H9 (cell line): ENCODE data around the gene DCBLD1. TPM values are rescaled to one million over a fixed set of nuclear protein-coding genes. Genes with fewer than 3 reads are reported as not detected.

Experiments used
- DNase-seq: peaks from one replicate; pipeline ENCODE4 v3.0.0-alpha.2; 2017
- H2AFZ ChIP-seq: one replicate; pipeline ENCODE4 v1.6.1; 2013; ENCODE audit warnings: mild to moderate bottlenecking, low read length, control low read depth, moderate library complexity
- H2AK5ac ChIP-seq: 2 replicates; pipeline ENCODE4 v1.6.1; 2013; ENCODE audit warnings: low read length, control low read depth, mixed read lengths; ENCODE audit not compliant: insufficient read length
- H2BK120ac ChIP-seq: one replicate; pipeline ENCODE4 v1.6.1; 2013; ENCODE audit warnings: low read depth, mild to moderate bottlenecking, low read length, control low read depth, inconsistent platforms; ENCODE audit not compliant: poor library complexity, severe bottlenecking
- H2BK12ac ChIP-seq: 2 replicates; pipeline ENCODE4 v1.6.1; 2013; ENCODE audit warnings: low read length, control low read depth, mixed read lengths, low read depth; ENCODE audit not compliant: insufficient read length
- H2BK15ac ChIP-seq: 2 replicates; pipeline ENCODE4 v1.6.1; 2013; ENCODE audit warnings: low read depth, low read length, control low read depth
- H2BK20ac ChIP-seq: one replicate; pipeline ENCODE4 v1.6.1; 2013; ENCODE audit warnings: low read depth, mild to moderate bottlenecking, low read length, control low read depth, inconsistent platforms; ENCODE audit not compliant: poor library complexity, severe bottlenecking
- H2BK5ac ChIP-seq: 2 replicates; pipeline ENCODE4 v1.6.1; 2013; ENCODE audit warnings: low read length, control low read depth, mixed read lengths; ENCODE audit not compliant: insufficient read length
- H3K14ac ChIP-seq: 2 replicates; pipeline ENCODE4 v1.6.1; 2013; ENCODE audit warnings: low read length, control low read depth; ENCODE audit not compliant: insufficient read depth
- H3K18ac ChIP-seq: 2 replicates; pipeline ENCODE4 v1.6.1; 2013; ENCODE audit warnings: low read depth, mild to moderate bottlenecking, mixed read lengths, low read length, control low read depth; ENCODE audit not compliant: insufficient read length
- H3K23ac ChIP-seq: 2 replicates; pipeline ENCODE4 v1.6.1; 2013; ENCODE audit warnings: low read length, control low read depth, mixed read lengths, low read depth; ENCODE audit not compliant: insufficient read length
- H3K23me2 ChIP-seq: 2 replicates; pipeline ENCODE4 v1.6.1; 2013; ENCODE audit warnings: low read depth, mild to moderate bottlenecking, mixed read lengths, low read length, control low read depth; ENCODE audit not compliant: insufficient read length, poor library complexity, severe bottlenecking
- H3K27ac ChIP-seq: 2 replicates; pipeline ENCODE4 v1.5.1; 2013; ENCODE audit warnings: low read length, control low read depth, mixed read lengths, low read depth; ENCODE audit not compliant: insufficient read length
- H3K27me3 ChIP-seq: 2 replicates; pipeline ENCODE4 v1.6.1; 2013; ENCODE audit warnings: low read length, control low read depth, inconsistent platforms; ENCODE audit not compliant: insufficient read depth
- H3K4ac ChIP-seq: 2 replicates; pipeline ENCODE4 v1.6.1; 2013; ENCODE audit warnings: low read depth, mild to moderate bottlenecking, control low read depth, inconsistent platforms, low read length, moderate library complexity
- H3K4me1 ChIP-seq: 2 replicates; pipeline ENCODE4 v1.6.1; 2013; ENCODE audit warnings: low read length, control low read depth, inconsistent platforms; ENCODE audit not compliant: insufficient read depth
- H3K4me2 ChIP-seq: 2 replicates; pipeline ENCODE4 v1.6.1; 2013; ENCODE audit warnings: low read length, control low read depth, mixed read lengths; ENCODE audit not compliant: insufficient read length, insufficient read depth
- H3K56ac ChIP-seq: 2 replicates; pipeline ENCODE4 v1.6.1; 2013; ENCODE audit warnings: low read depth, mild to moderate bottlenecking, mixed read lengths, low read length, control low read depth; ENCODE audit not compliant: insufficient read length
- H3K79me1 ChIP-seq: 2 replicates; pipeline ENCODE4 v1.6.1; 2013; ENCODE audit warnings: low read depth, mild to moderate bottlenecking, moderate library complexity, low read length, control low read depth, inconsistent platforms; ENCODE audit not compliant: insufficient read depth, poor library complexity, severe bottlenecking
- H3K79me2 ChIP-seq: 2 replicates; pipeline ENCODE4 v1.6.1; 2013; ENCODE audit warnings: low read length, control low read depth, inconsistent platforms; ENCODE audit not compliant: insufficient read depth
- H3K9ac ChIP-seq: 2 replicates; pipeline ENCODE4 v1.6.1; 2013; ENCODE audit warnings: low read length, control low read depth, mixed read lengths; ENCODE audit not compliant: insufficient read length; ENCODE audit errors: extremely low read depth
- H3K9me3 ChIP-seq: one replicate; pipeline ENCODE4 v1.6.1; 2013; ENCODE audit warnings: low read depth, low read length, inconsistent platforms; ENCODE audit not compliant: control insufficient read depth
- H3T11ph ChIP-seq: one replicate; pipeline ENCODE4 v1.6.1; 2013; ENCODE audit warnings: mild to moderate bottlenecking, low read length, control low read depth, inconsistent platforms
- H4K20me1 ChIP-seq: one replicate; pipeline ENCODE4 v1.6.1; 2013; ENCODE audit not compliant: control insufficient read depth, insufficient read length, insufficient read depth
- H4K5ac ChIP-seq: 2 replicates; pipeline ENCODE4 v1.6.1; 2013; ENCODE audit warnings: low read depth, mild to moderate bottlenecking, mixed read lengths, low read length, control low read depth; ENCODE audit not compliant: insufficient read length
- H4K8ac ChIP-seq: replicated peaks from 2 replicates; pipeline ENCODE4 v1.6.1; 2013; ENCODE audit warnings: low read length, control low read depth, mixed read lengths, low read depth; ENCODE audit not compliant: insufficient read length
- H4K91ac ChIP-seq: 2 replicates; pipeline ENCODE4 v1.6.1; 2013; ENCODE audit warnings: low read depth, mild to moderate bottlenecking, moderate library complexity, mixed read lengths, low read length, control low read depth; ENCODE audit not compliant: insufficient read length
- H3K27ac Mint-ChIP-seq, 3 experiments: 2 replicates in 2 of 3; 3 replicates in 1 of 3; pipeline ENCODE4 v1.8.0; 2020 to 2021; ENCODE audit warnings: mixed read lengths in 3 of 3, mild to moderate bottlenecking in 1 of 3, moderate library complexity in 1 of 3
- H3K27me3 Mint-ChIP-seq: 2 replicates; pipeline ENCODE4 v1.8.0; 2021; ENCODE audit warnings: low read depth, mild to moderate bottlenecking, moderate library complexity, mixed read lengths
- H3K36me3 Mint-ChIP-seq, 3 experiments: 2 replicates in 2 of 3; 3 replicates in 1 of 3; pipeline ENCODE4 v1.8.0; 2020 to 2021; ENCODE audit warnings: low read depth in 3 of 3, mixed read lengths in 3 of 3; ENCODE audit not compliant: insufficient read depth in 1 of 3
- H3K4me1 Mint-ChIP-seq, 2 experiments: 2 replicates each; pipeline ENCODE4 v1.8.0; 2020; ENCODE audit warnings: mixed read lengths in 2 of 2
- H3K4me3 Mint-ChIP-seq, 2 experiments: 2 replicates in 1 of 2; 3 replicates in 1 of 2; pipeline ENCODE4 v1.8.0; 2020 to 2021; ENCODE audit warnings: mild to moderate bottlenecking in 2 of 2, mixed read lengths in 2 of 2, moderate library complexity in 1 of 2
- H3K9me3 Mint-ChIP-seq, 2 experiments: 2 replicates in 1 of 2; 3 replicates in 1 of 2; pipeline ENCODE4 v1.8.0; 2020; ENCODE audit warnings: mild to moderate bottlenecking in 2 of 2, mixed read lengths in 2 of 2, moderate library complexity in 1 of 2
- WGBS: extraction: QIAGEN DNeasy Blood & Tissue Kit; methylation state at CpG from one replicate; pipeline ENCODE4 v1.1.7; 2013; ENCODE audit warnings: missing lambda C conversion rate, low lambda C conversion rate, mixed read lengths; ENCODE audit not compliant: insufficient read length; ENCODE audit errors: extremely low coverage; 5-methylcytosine and 5-hydroxymethylcytosine counted together
- total RNA-seq: library from RNA; stranded (reverse); gene quantifications from 2 replicates; pipeline ENCODE4 v1.2.1, GENCODE V29; 2021
- TF ChIP-seq, protein P1 (sequence below): fragments of 200-600 bp; sonication (generic); conservative IDR thresholded peaks from 3 replicates; pipeline ENCODE4 v1.8.0; 2021; ENCODE audit warnings: antibody characterized with exemption, mild to moderate bottlenecking

DCBLD1 gene
- total RNA-seq, 1 experiment from 2014 or later, result 10.1 TPM

DNA sequence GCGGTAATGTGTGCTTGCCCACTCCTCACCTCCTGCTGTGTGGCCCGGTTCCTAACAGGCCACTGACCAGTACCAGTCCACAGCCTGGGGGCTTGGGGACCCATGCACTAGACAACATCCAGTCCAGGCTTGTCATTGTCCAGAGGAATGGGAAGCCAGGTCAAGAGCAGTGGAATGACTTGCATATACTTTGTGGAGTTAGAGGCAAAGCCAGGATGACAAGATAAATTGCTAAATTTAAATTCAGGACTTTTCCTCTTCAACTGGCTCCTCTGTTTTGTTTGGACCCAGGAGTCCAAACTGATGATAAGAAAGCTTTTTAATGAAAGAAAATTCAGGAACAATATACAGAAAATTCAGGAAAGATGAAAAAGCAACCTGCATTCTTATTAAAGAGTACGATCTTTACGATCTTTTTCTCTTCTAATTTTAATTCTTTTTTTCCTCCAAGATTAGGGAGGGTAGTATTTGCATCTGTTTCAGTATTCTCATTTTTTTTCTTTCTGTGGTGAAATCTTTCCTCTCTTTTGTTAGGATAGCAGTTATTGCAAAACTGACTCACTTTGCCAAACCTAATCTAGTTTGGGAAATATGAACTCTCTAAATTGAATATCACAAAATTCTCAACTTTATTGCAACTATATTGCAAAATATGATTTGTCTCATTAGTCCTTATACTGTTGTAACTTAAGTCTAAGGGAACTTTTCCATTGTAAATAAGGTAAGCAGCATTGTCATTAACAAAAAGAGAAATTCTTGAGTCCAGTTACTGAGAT is 48.2 kb downstream of the DCBLD1 start:
- TF ChIP-seq, protein P1, sequence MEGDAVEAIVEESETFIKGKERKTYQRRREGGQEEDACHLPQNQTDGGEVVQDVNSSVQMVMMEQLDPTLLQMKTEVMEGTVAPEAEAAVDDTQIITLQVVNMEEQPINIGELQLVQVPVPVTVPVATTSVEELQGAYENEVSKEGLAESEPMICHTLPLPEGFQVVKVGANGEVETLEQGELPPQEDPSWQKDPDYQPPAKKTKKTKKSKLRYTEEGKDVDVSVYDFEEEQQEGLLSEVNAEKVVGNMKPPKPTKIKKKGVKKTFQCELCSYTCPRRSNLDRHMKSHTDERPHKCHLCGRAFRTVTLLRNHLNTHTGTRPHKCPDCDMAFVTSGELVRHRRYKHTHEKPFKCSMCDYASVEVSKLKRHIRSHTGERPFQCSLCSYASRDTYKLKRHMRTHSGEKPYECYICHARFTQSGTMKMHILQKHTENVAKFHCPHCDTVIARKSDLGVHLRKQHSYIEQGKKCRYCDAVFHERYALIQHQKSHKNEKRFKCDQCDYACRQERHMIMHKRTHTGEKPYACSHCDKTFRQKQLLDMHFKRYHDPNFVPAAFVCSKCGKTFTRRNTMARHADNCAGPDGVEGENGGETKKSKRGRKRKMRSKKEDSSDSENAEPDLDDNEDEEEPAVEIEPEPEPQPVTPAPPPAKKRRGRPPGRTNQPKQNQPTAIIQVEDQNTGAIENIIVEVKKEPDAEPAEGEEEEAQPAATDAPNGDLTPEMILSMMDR, result no peak

More for the DNA sequence above, 48.2 kb downstream of the DCBLD1 start:
- DNase-seq, result no peak
- no peak overlapping the region for H2AK5ac ChIP-seq
- H3K9me3 ChIP-seq, result no peaks in the 10 kb centered on the region
- no peak overlapping the region for H3K4ac ChIP-seq
- H3K9me3 Mint-ChIP-seq, result no peaks in the 10 kb centered on the region
- no peak overlapping the region for H2BK5ac ChIP-seq
- no CpG with 5 or more reads among the region's 4 CpGs for WGBS
- H2BK120ac ChIP-seq, result no peak overlapping the region
- H3T11ph ChIP-seq, result no peak overlapping the region
- H4K8ac ChIP-seq, result no peak overlapping the region
- H3K9ac ChIP-seq, result no peak overlapping the region
- no peak overlapping the region for H3K56ac ChIP-seq
- no peak overlapping the region for H2BK20ac ChIP-seq
- H4K91ac ChIP-seq, result no peak overlapping the region
- H3K4me1 ChIP-seq, result no peaks in the 10 kb centered on the region
- no peak overlapping the region for H3K23ac ChIP-seq
- H3K23me2 ChIP-seq, result no peaks in the 10 kb centered on the region
- no peaks in the 10 kb centered on the region for H3K36me3 Mint-ChIP-seq
- peaks cover 2 to 5% of the 10 kb centered on the region in 2 experiments; a peak in 1 of 4 replicates for H3K4me1 Mint-ChIP-seq
- H2AFZ ChIP-seq, result no peak overlapping the region
- H2BK12ac ChIP-seq, result no peak overlapping the region
- H2BK15ac ChIP-seq, result no peak overlapping the region
- H3K79me1 ChIP-seq, result no peaks in the 10 kb centered on the region
- no peaks in the 10 kb centered on the region for H3K27me3 ChIP-seq
- H3K27ac Mint-ChIP-seq, result peak overlapping the region in 2 of 3 experiments; percentile 28 to 89; a peak in 2 of 7 replicates
- H3K18ac ChIP-seq, result no peak overlapping the region
- no peaks in the 10 kb centered on the region for H4K20me1 ChIP-seq
- no peak overlapping the region for H3K4me3 Mint-ChIP-seq
- H3K4me2 ChIP-seq, result no peak overlapping the region
- H3K14ac ChIP-seq, result no peak overlapping the region
- H3K27me3 Mint-ChIP-seq, result no peaks in the 10 kb centered on the region
- no peaks in the 10 kb centered on the region for H3K79me2 ChIP-seq
- H3K27ac ChIP-seq, result no peak overlapping the region
- no peak overlapping the region for H4K5ac ChIP-seq
